ENCODE data around the gene MGAT5B.

Gene MGAT5B

DNA sequence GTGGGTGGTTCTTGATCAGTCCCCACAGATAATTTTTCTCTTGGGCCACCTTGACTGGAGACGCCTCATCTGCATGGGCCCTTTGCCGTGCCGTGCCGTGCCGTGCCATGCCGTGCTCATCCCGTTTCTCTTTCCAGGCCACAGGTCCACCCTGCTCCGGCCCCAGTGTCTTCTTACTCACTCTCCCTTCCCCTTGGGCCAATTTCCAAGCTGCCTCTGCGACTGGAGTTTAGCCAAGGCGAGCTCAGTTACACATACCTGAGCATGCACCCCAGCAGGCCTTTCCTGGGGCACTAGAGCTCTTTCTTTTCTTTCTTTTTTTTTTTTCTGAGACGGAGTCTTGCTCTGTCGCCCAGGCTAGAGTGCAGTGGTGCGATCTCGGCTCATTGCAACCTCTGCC, 40.5 kb upstream of the MGAT5B start:
- TF ChIP-seq CTCF (IDR thresholded peaks at IDR 0.05; ENCODE audit: borderline replicate concordance, insufficient read depth, low read depth, low read length) = no peak
- H3K4me3 ChIP-seq (ENCODE audit: low read depth, low read length) = no peak overlapping the region

DNA sequence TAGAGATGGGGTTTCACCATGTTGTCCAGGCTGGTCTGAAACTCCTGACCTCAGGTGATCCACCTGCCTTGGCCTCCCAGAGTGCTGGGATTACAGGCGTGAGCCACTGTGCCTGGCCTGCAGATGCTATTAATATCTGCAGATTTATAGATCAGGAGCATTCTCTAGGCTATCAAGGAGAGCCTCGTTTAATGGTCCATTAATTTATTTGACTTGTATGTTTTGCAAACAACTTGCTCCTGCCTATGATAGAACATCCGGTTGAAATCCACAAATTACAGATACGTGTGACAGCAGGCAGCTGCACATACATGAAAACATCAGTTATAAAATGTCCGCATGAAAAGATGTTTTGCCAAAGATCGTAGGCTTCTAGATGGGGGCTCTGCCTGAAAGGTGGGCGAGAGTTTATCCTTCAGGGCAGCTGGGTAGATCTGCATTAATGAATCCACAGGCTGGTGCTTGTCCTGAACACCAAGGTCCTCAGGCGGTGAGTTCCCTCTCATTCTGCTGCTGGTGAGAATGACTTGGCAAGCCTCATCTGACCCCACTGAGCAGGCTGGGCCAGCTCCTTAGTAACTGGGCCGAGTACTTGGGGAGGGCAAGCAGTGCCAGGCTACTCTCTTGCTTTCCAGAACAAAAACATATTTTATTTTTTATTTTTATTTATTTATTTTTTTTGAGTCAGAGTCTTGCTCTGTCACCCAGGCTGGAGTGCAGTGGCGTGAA, 37.1 kb upstream of the MGAT5B start:
- TF ChIP-seq CTCF (IDR thresholded peaks at IDR 0.05; ENCODE audit: borderline replicate concordance, insufficient read depth, low read depth, low read length) = no peak
- H3K4me3 ChIP-seq (ENCODE audit: low read depth, low read length) = no peak overlapping the region

DNA sequence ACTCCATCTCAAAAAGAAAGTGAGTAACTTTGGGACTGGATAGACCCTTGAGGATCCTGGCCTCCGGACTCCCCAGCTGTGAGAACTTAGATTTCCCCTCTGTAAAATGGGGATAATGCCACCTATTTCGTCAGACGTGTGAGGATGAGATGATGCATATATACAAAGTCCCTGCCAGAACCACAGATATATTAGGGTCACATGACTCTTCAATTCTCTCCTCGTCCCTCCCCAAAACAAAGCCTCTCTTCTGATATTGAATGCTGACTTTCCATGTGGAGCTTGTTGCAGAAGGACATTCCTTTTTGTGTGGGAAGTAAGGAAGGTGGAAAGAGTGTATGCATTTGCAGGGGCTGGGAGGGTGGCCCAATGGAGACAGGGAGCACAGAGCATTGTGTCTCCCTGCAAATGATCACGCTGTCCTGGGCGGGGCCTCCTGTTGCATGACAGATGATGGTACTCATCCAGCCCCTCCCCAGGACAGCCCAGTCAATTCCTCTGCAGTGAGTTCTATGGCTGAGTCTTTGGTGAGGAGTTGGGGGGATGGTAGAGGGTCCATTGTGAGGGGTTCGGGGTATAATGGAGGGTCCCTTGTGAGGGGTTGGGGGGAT, 35.1 kb upstream of the MGAT5B start:
- no peak overlapping the region for H3K4me3 ChIP-seq (ENCODE audit: low read depth, low read length)
- TF ChIP-seq CTCF (IDR thresholded peaks at IDR 0.05; ENCODE audit: borderline replicate concordance, insufficient read depth, low read depth, low read length) = no peak

GRCh38 chr17:76833747-76834146, 34.5 kb upstream of the MGAT5B start:
- no peak overlapping the region for H3K4me3 ChIP-seq (ENCODE audit: low read depth, low read length)
- no peak for TF ChIP-seq CTCF (IDR thresholded peaks at IDR 0.05; ENCODE audit: borderline replicate concordance, insufficient read depth, low read depth, low read length)

DNA sequence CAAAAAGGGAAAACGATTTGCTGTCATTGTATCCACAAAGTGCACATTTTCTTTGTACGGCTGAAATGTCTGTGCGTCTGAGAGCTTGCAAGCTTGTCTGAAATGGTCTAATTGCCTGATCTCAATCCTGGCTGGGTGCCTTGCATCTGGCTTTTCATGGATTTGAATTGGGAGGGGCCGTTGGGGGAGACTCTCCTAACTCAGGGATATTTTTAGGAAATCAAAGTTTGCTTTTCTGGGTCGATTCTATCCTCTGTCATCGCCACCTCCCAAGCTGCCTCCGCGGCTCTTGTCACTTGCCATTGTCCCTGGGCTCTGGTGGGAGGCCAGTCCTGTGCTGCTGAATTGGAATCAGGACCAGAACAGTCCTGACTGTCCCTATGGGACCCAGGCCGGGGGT, 33.3 kb upstream of the MGAT5B start:
- TF ChIP-seq CTCF (IDR thresholded peaks at IDR 0.05; ENCODE audit: borderline replicate concordance, insufficient read depth, low read depth, low read length) = no peak
- H3K4me3 ChIP-seq (ENCODE audit: low read depth, low read length) = no peak overlapping the region

DNA sequence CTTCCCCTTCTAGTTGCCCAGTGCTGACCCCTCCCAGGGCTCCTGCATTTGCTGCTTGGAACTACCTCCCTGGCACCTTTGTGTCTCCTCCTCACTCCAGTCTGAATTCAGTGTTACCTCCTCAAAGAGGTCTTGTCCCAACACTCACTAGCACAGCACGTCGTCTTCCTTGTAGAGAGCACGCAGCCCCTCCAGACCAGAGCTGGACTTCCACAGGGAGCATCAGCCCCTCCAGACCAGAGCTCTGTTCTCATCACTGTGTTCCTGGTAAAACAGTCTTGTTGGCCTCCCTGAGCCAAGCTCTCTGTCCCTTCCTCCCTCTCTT, 27.8 kb upstream of the MGAT5B start:
- no peak overlapping the region for H3K4me3 ChIP-seq (ENCODE audit: low read depth, low read length)
- no peak for TF ChIP-seq CTCF (IDR thresholded peaks at IDR 0.05; ENCODE audit: borderline replicate concordance, insufficient read depth, low read depth, low read length)
